ENCODE results near the gene GLB1L3.

GRCh38 chr11:134347441-134347840, 71.3 kb downstream of the GLB1L3 start:
- TF ChIP-seq, protein P1, sequence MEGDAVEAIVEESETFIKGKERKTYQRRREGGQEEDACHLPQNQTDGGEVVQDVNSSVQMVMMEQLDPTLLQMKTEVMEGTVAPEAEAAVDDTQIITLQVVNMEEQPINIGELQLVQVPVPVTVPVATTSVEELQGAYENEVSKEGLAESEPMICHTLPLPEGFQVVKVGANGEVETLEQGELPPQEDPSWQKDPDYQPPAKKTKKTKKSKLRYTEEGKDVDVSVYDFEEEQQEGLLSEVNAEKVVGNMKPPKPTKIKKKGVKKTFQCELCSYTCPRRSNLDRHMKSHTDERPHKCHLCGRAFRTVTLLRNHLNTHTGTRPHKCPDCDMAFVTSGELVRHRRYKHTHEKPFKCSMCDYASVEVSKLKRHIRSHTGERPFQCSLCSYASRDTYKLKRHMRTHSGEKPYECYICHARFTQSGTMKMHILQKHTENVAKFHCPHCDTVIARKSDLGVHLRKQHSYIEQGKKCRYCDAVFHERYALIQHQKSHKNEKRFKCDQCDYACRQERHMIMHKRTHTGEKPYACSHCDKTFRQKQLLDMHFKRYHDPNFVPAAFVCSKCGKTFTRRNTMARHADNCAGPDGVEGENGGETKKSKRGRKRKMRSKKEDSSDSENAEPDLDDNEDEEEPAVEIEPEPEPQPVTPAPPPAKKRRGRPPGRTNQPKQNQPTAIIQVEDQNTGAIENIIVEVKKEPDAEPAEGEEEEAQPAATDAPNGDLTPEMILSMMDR (conservative IDR thresholded peaks at IDR 0.05; ENCODE audit: low read depth, low read length): no peak
- no peak for TF ChIP-seq EZH2 (IDR thresholded peaks at IDR 0.05; ENCODE audit: borderline replicate concordance, low read depth, low read length, poor library complexity, severe bottlenecking)
